VCaP (cell line): ENCODE results near the gene STAT3.

Experiments
- H3K27ac ChIP-seq: fragments of 450-650 bp; 2 replicates; pipeline ENCODE4 v1.5.1; 2017
- CTCF ChIP-seq: fragments of 450-650 bp; conservative IDR thresholded peaks from 2 replicates; pipeline ENCODE4 v1.5.1; 2017; ENCODE audit warnings: mild to moderate bottlenecking, moderate library complexity

STAT3 gene

DNA sequence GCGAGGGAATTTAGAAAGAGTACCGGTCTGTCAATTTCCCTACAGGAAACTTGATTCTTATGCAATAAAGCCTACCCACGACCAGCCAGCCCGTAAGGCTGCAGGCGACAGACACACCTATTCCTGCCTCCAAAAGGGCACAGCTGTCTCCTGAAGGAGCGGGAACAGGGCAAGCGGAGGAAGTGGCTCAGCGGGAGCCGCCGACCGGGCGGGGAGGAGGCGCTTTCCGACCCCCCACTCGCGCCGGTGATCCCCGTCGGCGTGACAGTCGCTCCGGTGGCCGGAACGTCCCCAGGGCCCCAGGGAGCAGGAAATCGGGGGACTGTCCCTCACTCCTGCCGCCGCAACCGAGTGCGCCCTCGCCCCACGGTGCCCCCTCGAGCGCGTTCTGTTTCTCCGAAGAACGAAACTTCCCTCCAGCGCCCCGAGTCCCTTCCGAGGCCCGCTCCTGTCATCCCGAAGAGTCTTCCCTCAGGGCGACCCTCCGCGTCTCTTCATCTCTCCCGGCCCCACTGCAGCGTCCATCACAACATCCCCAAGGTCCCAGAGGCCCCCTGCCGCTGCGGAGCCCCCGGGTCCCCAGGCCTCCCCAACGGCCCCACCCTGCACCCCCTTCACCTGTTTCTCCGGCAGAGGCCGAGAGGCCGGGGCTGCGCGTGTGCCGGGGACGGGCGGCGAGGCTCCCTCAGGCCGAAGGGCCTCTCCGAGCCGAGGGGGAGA is 421 bp downstream of the STAT3 start:
- peak overlapping the region; percentile 79 for H3K27ac ChIP-seq

GRCh38 chr17:42386777-42387657 is 1.2 kb downstream of the STAT3 start:
- H3K27ac ChIP-seq: peak overlapping the region; percentile 79

More for the DNA sequence above, 421 bp downstream of the STAT3 start:
- TF ChIP-seq CTCF: no peak

DNA sequence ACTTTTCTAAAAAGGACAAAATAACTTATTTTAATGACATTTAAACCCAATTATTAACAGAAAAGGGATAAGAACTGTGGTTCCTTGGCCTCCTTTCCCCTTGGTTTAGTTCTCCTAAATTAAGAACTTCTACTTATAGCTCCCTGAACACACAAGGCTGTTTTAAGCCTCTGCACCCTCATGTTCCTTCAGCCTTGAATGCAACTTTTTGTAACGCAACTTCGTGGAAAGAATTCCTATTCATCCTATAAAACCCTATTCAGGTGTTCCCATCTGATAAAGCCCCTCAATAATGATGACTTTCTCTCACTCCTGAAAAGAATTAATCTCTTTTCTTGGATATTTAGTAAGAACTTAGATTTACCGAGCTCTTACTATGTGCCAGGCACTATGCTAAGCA is 6.3 kb downstream of the STAT3 start:
- no peak for TF ChIP-seq CTCF
- H3K27ac ChIP-seq: no peak overlapping the region

More at GRCh38 chr17:42386777-42387657, 1.2 kb downstream of the STAT3 start:
- TF ChIP-seq CTCF: no peak

GRCh38 chr17:42380935-42381334 is 7.3 kb downstream of the STAT3 start:
- no peak for TF ChIP-seq CTCF
- no peak overlapping the region for H3K27ac ChIP-seq

DNA sequence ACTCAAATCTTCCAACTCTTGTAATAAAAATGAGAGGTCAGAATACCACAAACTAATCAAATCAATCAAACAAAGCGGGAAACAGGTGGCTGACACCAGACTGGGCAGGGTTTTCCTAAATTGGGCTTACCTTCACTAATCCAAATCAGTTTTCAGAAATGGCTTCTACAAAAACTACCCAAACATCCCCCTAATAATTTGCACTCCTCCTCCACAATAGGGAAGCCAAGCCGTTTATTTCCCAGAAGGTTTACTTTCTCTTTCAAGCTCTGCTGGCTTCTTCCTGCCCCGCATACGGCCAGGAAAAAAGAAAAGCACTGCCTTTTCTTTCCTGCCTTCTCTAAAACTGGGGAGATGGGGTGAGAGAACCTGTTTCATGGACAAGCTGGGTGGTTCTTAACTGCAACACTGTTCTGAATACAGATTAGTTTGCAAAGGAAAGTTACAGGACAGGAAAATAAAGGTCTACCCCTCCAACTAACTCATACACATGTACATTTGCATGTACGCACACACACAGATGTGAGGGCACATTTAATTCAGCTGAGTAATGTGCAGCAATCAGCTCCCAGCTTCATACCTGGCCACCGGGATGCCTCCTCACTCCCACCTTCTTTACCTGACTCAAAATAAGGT is 9.2 kb downstream of the STAT3 start:
- no peak for TF ChIP-seq CTCF
- peak overlapping the region; percentile 75 for H3K27ac ChIP-seq

DNA sequence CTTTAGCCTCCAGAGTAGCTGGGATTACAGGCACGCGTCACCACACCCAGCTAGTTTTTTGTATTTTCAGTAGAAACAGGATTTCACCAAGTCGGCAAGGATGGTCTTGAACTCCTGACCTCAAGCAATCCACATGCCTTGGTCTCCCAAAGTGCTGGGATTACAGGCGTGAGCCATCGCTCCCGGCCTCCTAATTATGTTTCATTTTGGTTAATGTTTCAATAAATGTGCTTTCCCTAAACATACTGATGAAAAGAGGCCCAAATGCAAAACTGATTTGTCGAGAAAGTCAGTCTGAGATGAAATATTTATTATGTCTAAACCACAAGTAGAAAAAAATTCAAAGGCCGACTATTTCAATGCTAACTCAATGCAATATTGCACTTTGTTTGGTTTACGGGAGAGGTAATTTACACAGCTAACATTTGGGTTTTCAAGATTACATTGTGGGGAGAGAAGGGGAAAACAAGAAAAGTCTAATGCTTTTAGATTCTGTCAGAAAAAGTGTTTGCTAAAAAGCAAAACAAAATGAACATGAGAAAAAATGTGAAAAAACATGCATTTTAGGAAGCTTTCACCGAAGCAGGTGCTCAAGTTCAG is 9.8 kb downstream of the STAT3 start:
- no peak for TF ChIP-seq CTCF
- peak overlapping the region; percentile 75 for H3K27ac ChIP-seq

DNA sequence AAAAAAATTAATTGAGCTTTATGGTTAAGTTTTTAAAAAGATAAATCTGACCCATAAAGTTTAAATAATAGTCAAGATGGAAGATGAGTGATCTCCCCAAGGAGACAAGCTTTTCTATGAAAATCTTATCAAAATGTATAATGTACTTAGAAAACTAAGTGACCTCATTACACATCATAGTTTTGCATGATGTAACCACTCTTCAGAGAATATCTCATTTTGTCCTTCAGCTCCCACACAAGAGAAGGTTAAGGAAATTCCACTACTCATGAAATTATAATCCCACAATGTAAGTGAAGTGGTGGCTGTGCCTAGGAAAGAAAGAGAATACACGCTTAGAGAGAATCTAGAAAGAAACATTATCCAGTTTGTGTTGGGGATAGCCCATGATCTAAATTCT is 14.3 kb downstream of the STAT3 start:
- H3K27ac ChIP-seq: peak overlapping the region; percentile 28; the same call in 1 of the 2 replicates
- no peak for TF ChIP-seq CTCF
